Measurements from ENCODE around the gene RNF40.
A peak's percentile ranks its signal among the peaks of the same experiment; 100 is the strongest.

RNF40 gene

DNA sequence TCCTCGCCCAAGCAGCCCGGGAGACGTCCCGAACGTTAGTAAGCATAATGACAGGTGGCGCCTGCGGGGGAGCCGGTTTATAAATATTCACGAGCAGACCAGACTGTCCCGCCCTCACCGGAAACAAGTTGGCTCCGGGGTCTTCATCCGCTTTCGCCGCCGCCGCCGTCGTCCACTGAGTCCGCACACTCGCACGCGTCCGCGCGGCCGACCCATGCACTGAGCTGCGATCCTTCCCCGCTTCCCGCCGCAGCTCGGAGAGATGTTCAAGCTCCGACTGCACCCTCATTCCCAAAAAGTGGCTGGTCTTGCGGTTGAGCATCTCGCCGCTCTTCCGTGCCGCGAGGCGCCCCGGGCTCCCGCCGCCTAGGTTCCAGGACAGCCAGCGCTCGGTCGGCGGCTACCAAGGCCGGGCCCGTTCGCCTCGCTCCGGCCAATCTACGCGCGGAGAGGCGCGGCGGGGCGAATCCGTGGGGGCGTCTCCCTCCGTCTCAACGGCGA, 645 bp upstream of the RNF40 start:
- DNase-seq: peak in 8 of 58 donors; percentile 25 to 50 (median 32)

DNA sequence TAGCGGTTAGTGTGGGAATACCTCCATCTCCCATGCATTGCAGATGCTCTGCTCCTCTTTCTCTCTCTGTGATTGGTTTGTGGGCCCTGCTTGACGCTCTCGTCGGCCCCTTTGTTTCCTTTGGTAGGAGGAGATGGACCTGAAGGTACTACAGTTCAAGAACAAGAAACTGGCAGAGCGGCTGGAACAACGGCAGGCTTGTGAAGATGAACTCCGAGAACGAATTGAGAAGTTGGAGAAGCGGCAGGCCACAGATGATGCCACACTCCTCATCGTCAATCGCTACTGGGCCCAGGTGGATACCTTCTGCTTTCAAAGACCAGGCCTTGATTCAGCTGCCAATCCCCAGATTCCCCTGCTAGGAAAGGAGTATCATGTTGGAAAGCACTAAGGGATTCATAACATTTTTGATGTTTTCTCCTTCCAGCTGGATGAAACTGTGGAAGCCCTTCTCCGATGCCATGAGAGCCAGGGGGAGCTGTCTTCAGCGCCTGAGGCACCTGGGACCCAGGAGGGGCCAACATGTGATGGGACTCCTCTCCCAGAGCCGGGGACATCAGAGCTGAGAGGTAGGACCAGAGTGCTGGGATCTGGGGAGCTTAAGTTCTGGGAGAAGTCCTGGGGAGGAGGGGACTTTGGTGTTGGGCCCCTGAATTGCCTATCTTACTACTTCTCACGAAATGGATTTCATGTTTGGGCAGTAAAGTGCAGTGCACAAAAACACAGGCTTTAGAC, 1.0 kb downstream of the RNF40 start:
- DNase-seq: no peak

DNA sequence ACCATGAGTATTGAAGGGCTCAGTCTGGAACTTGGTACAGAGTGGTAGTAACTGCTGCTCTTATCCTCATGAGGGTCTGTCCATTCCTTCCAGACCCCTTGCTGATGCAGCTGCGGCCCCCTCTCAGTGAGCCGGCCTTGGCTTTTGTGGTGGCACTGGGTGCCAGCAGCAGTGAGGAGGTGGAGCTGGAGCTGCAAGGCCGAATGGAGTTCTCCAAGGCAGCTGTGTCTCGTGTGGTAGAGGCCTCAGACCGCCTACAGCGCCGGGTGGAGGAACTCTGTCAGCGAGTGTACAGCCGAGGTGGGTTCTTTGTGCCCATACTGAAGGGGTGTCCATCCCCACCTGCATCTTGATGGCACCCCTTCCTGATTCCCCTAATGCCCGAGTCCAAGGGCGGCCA, 2.0 kb downstream of the RNF40 start:
- DNase-seq: no peak

DNA sequence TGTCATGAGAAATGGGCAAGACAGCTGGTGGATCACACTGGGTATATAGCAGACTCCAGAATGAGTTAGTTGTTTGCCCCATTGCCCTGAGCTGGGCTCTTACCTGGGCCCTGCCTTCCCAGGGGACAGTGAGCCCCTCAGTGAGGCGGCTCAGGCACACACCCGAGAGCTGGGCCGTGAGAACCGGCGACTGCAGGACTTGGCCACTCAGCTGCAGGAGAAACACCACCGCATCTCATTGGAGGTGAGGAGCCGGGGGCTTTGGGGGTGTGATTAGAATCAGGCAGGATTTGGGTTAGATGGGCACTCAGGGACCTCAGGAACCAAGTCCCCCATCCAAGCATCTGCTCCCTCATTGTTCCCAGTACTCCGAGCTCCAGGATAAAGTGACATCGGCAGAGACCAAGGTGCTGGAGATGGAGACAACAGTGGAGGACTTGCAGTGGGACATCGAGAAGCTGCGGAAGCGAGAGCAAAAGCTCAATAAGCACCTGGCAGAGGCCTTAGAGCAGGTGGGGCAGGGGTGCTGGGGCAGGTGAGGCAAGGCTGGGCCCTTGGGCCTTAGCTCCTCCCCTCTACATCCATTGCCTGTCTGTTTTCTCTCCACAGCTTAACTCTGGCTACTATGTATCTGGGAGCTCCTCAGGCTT, 2.8 kb downstream of the RNF40 start:
- no peak for DNase-seq

DNA sequence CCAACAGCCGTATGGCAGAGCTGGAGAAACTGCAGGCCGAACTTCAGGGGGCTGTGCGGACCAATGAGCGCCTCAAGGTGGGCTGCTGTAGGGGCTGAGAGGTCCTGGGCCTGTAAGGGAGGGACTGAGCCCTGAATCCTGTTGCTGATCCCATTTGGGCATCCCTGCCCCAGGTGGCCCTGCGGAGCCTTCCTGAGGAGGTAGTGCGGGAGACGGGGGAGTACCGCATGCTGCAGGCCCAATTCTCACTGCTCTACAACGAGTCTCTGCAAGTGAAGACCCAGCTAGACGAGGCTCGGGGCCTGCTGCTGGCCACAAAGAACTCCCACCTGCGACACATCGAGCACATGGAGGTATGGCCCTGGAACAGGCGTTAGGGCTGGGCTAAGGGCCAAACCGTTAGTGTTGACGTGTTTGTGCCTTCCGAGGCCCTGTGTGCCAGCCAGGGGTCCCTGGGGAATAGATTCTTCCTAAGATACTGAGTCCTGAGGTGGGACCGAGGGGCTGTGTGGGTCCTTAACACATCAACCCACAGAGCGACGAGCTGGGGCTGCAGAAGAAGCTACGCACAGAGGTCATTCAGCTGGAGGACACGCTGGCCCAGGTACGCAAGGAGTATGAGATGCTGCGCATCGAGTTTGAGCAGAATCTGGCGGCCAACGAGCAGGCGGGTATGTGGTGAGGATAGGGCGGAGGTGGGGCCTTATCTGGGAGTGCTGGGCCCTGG, 4.2 kb downstream of the RNF40 start:
- no peak for DNase-seq

DNA sequence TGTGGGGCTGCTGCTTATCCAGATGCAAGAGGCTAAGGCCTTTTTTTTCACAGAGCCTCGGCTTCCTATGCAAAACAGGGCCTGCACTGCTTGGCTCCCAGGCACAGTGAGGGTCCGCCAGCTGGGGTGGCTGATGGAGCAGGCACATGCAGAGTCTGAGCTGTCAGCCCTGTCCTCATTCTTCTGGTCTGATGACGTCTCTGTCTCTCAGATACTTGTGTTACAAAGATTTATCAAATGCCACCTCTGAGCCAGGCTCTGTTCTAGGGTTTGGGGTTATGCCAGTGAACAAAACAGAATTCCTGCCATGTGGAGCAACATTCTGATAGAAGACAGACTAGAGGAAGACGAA, 4.8 kb downstream of the RNF40 start:
- DNase-seq: no peak

DNA sequence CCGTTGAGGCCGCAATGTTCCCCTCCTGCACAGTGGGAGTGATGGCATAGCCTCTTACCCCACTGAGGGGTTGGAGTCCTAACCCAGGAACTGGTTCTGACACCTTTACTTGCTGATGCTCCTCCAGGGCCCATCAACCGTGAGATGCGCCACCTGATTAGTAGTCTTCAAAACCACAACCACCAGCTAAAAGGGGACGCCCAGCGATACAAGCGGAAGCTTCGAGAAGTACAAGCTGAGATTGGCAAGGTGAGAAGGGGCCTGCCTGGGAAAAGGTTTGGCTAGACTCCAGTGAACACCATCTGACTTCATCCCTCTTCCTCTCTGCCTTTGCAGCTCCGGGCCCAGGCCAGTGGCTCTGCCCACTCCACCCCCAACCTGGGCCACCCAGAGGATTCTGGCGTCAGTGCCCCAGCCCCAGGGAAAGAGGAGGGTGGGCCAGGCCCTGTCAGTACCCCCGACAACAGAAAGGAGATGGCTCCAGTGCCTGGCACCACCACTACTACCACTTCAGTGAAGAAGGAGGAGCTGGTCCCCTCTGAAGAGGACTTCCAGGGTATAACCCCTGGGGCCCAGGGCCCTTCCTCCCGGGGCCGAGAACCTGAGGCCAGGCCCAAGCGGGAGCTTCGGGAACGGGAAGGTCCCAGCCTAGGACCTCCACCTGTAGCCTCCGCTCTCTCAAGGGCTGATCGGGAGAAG, 5.8 kb downstream of the RNF40 start:
- no peak for DNase-seq

DNA sequence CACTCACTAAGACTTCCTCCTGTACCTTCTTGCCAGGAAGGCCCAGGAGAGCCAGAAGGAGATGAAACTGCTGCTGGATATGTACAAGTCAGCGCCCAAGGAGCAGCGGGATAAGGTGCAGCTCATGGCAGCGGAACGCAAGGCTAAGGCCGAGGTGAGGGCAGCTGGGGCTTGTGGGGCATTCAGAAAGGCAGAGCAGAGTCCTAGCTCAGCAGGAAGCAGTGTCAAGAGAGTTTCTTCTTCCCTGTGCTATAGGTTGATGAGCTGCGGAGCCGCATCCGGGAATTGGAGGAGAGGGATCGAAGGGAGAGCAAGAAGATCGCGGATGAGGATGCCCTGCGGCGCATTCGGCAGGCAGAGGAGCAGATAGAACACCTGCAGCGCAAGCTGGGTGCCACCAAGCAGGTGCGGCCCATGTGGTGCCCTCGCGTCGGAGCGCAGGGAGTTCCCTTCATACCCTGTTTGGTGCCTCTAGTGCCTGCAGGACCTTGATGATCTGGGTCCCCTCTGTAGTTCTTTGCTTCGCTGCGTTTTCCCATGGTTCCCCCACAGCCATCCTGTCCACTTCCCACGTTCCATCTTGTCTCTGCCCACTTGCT, 6.6 kb downstream of the RNF40 start:
- DNase-seq: no peak

DNA sequence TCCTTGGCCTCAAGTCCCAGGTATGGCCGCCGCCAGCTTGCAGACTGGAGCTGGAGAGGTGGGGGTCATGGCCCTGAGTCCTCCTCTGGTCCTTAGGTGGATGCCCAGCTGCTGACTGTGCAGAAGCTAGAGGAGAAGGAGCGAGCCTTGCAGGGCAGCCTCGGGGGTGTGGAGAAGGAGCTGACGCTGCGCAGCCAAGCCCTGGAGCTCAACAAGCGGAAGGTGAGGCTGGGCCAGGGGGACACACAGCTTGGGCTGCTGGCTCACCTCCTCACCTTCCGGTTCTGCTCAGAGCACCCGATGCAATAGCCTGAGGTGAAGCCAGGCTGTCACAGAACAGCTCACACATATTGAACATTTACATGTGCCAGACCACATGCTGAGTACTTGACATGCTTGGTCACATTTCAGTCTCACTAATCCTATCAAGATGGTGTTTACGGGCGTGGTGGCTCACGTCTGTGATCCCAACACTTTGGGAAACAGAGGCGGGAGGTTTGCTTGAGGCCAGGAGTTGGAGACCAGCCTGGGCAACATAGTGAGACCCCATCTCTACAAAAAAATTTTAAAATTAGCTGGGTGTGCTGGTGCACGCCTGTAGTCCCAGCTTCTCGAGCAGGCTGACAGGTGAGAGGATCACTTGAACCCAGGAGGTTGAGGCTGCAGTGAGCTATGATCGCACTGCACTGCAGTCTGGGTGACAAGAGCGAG, 7.4 kb downstream of the RNF40 start:
- no peak for DNase-seq

DNA sequence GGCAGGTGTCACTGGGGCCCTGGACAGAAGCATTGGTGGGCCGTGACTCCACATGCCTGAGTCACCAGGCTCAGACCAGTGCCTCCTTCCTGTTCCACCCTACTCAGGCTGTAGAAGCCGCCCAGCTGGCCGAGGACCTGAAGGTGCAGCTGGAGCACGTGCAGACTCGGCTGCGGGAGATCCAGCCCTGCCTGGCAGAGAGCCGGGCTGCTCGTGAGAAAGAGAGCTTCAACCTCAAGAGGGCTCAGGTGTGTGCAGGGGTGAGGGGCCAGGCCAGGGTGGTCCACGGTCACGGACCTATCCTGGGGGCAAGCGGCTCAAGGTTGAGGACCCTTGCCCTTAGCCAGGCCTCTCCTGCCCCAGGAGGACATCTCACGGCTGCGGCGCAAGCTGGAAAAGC, 9.6 kb downstream of the RNF40 start:
- DNase-seq: no peak

DNA sequence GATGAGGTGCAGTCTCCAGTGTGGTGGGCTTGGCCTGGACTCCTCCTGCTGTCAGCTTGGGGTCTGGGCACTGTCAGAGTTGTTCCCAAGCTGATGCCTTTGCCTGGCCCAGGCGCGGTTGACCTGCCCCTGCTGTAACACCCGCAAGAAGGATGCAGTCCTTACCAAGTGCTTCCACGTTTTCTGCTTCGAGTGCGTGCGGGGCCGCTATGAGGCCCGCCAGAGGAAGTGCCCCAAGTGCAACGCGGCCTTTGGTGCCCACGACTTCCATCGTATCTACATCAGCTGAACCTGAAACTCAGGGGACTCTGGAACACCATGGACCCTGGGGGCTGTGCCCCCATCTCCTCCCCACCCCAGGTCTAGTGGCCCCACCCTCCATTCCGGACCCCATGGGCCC, 11.7 kb downstream of the RNF40 start:
- no peak for DNase-seq

DNA sequence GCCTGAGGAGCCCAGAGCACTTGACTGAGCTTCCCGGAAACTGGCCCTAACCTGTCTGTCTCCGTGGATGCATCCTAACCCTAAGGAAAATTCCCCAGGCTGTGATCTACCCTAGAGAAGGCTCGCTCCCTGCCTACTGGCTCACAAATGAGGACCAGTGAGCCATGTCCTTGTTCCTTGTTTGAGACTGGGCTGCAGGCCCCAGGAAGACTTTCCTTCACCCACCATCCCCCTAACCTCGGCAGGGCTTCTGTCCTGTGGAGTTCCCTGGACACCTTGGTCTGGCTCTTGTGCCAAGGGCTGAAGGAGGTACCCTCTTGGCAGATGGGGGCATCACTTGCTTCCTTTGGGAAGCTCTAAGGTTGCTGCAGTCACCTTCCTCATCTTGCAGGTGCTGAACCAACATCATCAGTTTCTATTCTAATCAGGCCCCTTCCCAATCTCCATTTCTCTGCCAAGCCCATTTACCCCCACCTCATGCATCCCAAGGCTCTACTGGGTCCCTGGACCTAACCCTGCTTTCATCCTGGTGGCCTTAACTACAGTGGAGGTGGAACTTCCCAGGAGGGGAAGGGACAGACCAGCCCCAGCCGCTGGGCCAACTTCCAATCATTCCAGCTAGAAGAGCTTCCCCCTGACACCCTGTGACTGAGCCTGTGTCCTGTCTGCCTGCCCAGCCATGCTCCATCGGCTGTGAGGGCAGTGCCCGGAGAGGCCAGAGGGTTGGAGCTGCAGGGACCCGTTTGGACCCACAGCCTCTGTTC, 12.4 kb downstream of the RNF40 start:
- DNase-seq: no peak

DNA sequence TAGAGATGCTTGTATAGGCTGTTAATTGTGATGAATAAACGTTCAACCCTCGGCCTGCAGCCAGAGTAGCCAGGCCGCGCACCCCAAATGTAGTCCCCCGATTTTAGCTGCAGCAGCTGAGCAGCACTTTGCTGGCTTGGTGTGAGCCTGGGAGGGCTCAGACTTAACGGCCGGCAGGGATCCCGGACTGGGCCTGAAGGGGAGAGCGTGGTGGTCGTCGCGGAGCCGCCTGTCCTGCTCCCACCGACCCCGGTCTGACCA, 12.9 kb downstream of the RNF40 start:
- DNase-seq: no peak

DNA sequence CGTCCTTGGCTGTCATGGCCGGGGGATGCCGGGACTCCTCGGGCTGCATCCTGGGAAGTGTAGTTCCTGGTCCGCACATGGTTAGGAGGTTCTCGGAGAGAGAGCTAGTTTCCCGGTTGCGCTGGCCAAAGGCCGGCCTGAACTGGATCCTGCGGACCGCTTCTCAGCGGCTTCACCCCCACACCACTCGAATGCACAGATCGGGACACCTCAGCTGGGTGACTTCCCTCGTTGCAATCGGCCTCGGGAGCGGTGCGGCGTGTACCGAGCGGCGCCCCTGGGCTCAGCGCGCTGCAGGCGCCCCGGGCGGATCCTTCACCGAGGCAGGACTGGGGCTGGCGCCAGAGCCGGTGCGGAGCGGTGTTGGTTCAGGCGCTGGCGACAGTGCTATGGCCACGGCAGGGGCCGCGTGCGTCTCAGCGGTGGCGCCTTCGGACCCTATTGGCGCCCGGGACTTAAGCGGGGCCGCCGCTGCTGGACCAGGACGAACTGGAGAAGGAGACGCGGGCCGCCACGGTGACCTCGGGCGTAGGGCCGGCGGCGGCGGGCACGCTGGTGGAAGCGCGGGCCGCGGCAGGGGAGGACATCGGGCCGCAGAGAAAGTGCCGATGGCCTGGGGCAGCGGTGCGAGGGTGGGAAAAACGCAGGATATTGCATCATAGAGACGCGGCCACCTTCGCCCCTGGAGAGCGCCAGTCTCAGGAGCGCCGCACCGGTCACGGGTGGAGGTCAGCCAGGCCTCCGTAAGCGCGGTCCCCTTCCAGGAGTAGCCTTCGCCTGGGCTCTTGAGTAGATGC, 13.5 kb downstream of the RNF40 start:
- peak; percentile 31 to 89 (median 77) for DNase-seq

DNA sequence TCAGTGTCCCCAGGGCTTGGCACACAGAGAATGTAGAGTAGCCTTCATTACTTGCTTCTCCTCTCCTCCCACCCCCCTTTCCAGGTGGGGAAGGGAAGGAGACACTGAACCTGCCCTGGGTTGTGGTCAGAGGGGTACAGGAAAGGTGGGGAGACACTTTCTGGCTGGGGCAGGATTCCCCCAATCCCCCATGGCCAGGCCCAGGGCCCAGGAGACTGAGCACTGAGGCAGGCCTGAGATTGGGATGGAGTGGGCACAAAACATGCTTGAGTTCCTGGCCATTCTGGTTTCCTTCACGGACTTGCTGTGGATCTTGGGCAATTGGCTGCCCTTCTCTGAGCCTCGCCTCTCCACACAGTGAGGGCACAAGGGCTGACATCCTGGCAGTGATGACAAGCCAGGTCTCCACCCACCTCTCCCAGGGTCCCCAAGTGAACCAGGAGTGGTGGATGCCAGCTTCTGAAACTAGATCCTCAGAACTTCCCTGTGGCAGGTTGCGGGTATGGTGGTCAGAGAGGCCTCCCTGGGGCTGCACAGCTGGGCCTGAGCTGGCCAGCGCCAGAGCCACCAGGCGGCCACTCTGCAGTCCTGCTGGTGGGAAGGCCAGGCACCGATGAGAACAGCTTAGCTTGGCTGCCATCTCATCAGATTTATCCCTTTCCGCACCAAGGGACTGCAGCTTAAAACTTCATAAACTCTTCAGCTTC, 15.6 kb downstream of the RNF40 start:
- no peak for DNase-seq

DNA sequence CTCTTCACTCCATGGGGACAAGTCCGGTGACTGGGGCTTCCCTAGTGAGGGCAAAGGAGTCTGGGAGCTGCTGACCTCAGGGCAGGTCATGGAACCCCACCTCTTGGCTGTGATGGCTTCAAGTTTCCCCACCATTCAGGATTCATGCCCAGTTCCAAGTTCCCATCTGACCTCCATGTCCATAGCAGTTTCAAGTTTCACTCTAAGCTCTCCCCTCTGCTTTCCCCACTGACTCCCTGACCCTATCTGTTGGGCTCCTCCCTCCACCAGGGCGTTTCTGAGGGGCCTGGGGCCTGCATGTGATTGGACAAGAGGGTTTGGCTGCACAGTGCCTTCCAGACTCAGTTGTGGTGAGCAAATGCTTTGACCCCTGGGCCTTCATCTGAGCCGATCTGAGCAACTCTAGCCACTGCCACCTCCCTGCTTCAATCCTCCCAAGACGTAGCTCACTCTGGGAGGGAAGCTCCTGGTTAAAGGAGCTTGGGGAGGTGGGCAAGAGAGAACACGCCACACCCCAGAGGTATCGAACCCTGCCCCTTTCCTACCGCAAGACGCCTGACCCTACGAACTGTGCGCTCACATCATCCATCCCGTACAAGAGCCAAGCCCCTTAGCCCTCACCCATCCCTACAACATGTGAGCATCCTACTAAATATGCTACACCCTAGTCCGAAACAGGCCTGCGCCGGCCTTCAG, 16.6 kb downstream of the RNF40 start:
- DNase-seq: no peak

DNA sequence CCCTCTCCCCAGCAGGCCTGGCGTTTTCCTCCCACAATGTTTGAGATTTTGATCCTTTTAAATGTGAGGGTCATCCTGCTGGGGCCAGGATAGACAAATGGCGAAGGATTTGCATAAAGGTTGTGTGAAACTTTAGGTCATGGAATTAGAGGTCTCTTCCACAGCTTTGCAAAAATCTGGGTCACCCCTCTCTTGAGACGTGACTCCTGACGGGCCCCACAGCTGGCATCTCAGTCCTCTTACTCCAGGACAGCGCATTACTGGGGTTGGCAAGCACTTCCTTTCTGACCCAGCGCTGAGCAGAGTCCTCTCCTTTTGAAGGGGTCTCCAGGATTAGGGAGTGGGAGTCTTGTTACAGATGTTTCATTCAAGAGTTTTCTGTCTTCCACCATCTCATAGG, 17.5 kb downstream of the RNF40 start:
- DNase-seq: no peak

DNA sequence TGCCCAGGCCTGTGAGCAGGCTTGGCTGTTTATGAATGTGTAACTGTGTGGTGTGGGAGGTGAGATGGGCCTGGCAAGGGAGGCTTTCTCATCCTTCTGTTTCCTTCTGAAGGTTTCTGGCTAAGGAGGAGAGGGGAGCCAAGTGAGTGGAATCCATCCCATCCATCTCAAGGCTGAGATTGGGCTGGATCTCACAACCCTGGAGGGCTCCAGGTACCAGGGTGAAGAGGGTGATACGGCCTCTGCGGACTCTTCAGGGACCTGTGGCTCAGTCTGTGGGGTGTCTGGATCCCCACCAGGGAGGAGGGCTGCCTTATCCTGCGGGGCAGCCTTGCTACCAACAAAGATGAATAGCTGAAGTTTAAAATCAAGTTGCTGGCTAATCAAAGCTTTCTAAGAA, 17.9 kb downstream of the RNF40 start:
- peak in 7 of 58 donors; percentile 4 to 33 (median 24) for DNase-seq
